Loucy (cell line): Measurements from ENCODE around the gene NSD1.
A peak's percentile ranks its signal among the peaks of the same experiment; 100 is the strongest.

Experiments
- H2AFZ ChIP-seq: fragments of 200-600 bp; sonication (generic); 2 replicates; pipeline ENCODE4 v1.6.0; 2016; ENCODE audit warnings: antibody characterized with exemption, mild to moderate bottlenecking, low read length, moderate library complexity
- H3F3A ChIP-seq: fragments of 200-600 bp; 2 replicates; pipeline ENCODE4 v1.6.0; 2016; ENCODE audit warnings: antibody characterized with exemption, low read depth, mild to moderate bottlenecking
- H3K27me3 ChIP-seq: fragments of 200-600 bp; sonication (generic); 2 replicates; pipeline ENCODE4 v1.6.1; 2014; ENCODE audit warnings: low read length, mild to moderate bottlenecking; ENCODE audit not compliant: insufficient read depth, poor library complexity, severe bottlenecking
- H3K36me3 ChIP-seq: fragments of 200-600 bp; sonication (generic); 2 replicates; pipeline ENCODE4 v1.6.1; 2016; ENCODE audit warnings: low read length; ENCODE audit not compliant: insufficient read depth
- H3K4me1 ChIP-seq: fragments of 200-600 bp; sonication (generic); 2 replicates; pipeline ENCODE4 v1.5.1; 2014; ENCODE audit warnings: low read length, mild to moderate bottlenecking; ENCODE audit not compliant: insufficient read depth, poor library complexity, severe bottlenecking
- H3K4me2 ChIP-seq: fragments of 200-600 bp; sonication (generic); 2 replicates; pipeline ENCODE4 v1.6.0; 2014; ENCODE audit warnings: antibody characterized with exemption, low read length, low read depth, mild to moderate bottlenecking; ENCODE audit not compliant: poor library complexity, severe bottlenecking
- H3K4me3 ChIP-seq: fragments of 200-600 bp; sonication (generic); 2 replicates; pipeline ENCODE4 v1.5.1; 2014; ENCODE audit warnings: low read length, mild to moderate bottlenecking, mixed read lengths; ENCODE audit not compliant: poor library complexity, severe bottlenecking
- H3K79me2 ChIP-seq: fragments of 200-600 bp; sonication (generic); 2 replicates; pipeline ENCODE4 v1.6.1; 2014; ENCODE audit warnings: low read length; ENCODE audit not compliant: insufficient read depth
- H3K9ac ChIP-seq: fragments of 200-600 bp; sonication (generic); 2 replicates; pipeline ENCODE4 v1.6.0; 2014; ENCODE audit warnings: mild to moderate bottlenecking, low read depth, low read length, moderate library complexity; ENCODE audit not compliant: poor library complexity, severe bottlenecking
- H3K9me2 ChIP-seq: fragments of 200-600 bp; sonication (generic); replicated peaks from 2 replicates; pipeline ENCODE4 v1.6.1; 2016; ENCODE audit warnings: low read depth, low read length, mixed read lengths
- H3K9me3 ChIP-seq: fragments of 200-600 bp; sonication (generic); 2 replicates; pipeline ENCODE4 v1.6.1; 2014; ENCODE audit warnings: mild to moderate bottlenecking, antibody characterized with exemption, low read length, low read depth; ENCODE audit not compliant: insufficient read depth
- H4K20me1 ChIP-seq: fragments of 200-600 bp; sonication (generic); 2 replicates; pipeline ENCODE4 v1.6.0; 2014; ENCODE audit warnings: antibody characterized with exemption, low read length, mild to moderate bottlenecking; ENCODE audit not compliant: insufficient read depth, poor library complexity, severe bottlenecking
- EZH2phosphoT487 ChIP-seq: fragments of 200-600 bp; IDR thresholded peaks from 2 replicates; pipeline ENCODE4 v1.6.1; 2018; ENCODE audit warnings: antibody characterized with exemption, mild to moderate bottlenecking, moderate library complexity, borderline replicate concordance
- TF ChIP-seq, protein P1 (sequence below): fragments of 200-600 bp; sonication (generic); conservative IDR thresholded peaks from 2 replicates; pipeline ENCODE4 v1.5.1; 2014; ENCODE audit warnings: mild to moderate bottlenecking, antibody characterized with exemption, low read length

Gene NSD1

DNA sequence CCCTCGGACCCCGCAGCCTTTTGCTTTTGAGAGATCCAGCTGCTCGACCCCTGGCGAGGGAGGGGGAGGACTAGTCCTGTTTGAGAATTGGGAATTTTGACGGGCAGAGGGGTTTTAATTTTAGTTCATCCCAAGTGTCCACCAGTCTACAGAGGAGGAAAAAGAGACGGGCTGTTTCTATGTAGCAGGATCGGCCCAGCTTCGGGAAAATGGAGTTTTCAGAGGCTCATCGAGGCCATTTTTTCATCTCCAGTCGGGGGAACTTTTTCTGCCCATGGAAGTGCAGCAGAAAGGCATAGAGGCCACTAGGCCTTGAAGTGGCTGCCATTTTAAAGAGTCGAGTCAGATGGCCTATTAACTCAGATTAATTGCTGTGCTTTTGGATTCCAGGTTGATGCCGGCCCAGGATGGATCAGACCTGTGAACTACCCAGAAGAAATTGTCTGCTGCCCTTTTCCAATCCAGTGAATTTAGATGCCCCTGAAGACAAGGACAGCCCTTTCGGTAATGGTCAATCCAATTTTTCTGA, 1.2 kb downstream of the NSD1 start:
- H3K9ac ChIP-seq: peak overlapping the region; percentile 96
- TF ChIP-seq, protein P1, sequence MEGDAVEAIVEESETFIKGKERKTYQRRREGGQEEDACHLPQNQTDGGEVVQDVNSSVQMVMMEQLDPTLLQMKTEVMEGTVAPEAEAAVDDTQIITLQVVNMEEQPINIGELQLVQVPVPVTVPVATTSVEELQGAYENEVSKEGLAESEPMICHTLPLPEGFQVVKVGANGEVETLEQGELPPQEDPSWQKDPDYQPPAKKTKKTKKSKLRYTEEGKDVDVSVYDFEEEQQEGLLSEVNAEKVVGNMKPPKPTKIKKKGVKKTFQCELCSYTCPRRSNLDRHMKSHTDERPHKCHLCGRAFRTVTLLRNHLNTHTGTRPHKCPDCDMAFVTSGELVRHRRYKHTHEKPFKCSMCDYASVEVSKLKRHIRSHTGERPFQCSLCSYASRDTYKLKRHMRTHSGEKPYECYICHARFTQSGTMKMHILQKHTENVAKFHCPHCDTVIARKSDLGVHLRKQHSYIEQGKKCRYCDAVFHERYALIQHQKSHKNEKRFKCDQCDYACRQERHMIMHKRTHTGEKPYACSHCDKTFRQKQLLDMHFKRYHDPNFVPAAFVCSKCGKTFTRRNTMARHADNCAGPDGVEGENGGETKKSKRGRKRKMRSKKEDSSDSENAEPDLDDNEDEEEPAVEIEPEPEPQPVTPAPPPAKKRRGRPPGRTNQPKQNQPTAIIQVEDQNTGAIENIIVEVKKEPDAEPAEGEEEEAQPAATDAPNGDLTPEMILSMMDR: no peak
- TF ChIP-seq EZH2phosphoT487: no peak
- peak overlapping the region; percentile 95 for H3K4me2 ChIP-seq
- peak overlapping the region; percentile 88 for H2AFZ ChIP-seq
- H3K79me2 ChIP-seq: peaks cover 51% of the 10 kb centered on the region
- H3K9me3 ChIP-seq: no peaks in the 10 kb centered on the region
- no peaks in the 10 kb centered on the region for H3K9me2 ChIP-seq
- H4K20me1 ChIP-seq: peaks cover 6% of the 10 kb centered on the region
- H3K36me3 ChIP-seq: no peaks in the 10 kb centered on the region
- no peaks in the 10 kb centered on the region for H3K27me3 ChIP-seq
- peaks cover 16% of the 10 kb centered on the region for H3K4me1 ChIP-seq
- no peaks in the 10 kb centered on the region for H3F3A ChIP-seq
- H3K4me3 ChIP-seq: peak overlapping the region; percentile 88

DNA sequence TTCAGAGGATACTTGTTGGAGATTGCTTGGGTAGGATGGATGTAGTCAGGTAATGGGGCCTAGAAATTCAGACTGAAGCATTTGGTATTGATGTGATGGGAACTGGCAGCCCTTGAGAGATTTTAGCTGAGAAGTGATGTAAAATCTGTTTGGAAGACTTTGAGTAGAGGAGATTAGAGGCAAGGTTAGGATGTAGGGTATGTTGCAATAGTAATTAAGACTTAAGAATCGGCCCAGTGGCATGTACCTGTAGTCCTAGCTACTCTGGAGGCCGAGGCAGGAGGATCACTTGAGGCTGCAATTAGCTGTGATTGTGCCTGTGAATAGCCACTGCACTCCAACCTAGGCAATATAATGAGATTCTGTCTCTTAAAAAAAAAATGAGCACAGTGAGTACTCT, 6.7 kb downstream of the NSD1 start:
- Histone ChIP-seq H3K9ac (no peak overlapping the region), H4K20me1 (peaks cover 6% of the 10 kb centered on the region), H3F3A (no peaks in the 10 kb centered on the region), H3K4me1 (peaks cover 13% of the 10 kb centered on the region), H3K4me2 (peak overlapping the region; percentile 10), H3K9me3 (no peaks in the 10 kb centered on the region), H3K36me3 (no peaks in the 10 kb centered on the region), H3K79me2 (peaks cover 72% of the 10 kb centered on the region), H3K9me2 (no peaks in the 10 kb centered on the region), H3K4me3 (no peak overlapping the region), H2AFZ (no peak overlapping the region), H3K27me3 (no peaks in the 10 kb centered on the region)
- TF ChIP-seq, protein P1: no peak
- no peak for TF ChIP-seq EZH2phosphoT487

DNA sequence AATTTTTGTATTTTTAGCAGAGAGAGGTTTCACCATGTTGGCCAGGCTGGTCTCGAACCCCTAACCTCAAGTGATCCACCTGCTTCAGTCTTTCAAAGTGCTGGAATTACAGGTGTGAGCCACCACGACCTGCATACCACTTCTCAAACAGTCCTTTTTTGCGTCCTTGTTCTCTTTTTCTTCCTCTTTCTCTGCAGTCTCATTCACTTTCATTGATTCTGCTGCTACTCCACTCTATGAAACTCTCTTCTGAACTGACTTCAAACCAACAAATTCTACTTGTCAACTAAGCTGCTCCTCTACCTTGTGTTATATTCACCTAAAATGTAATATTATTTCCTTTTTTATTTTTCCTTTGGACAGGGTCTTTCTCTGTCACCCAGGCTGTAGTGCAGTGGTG, 7.9 kb downstream of the NSD1 start:
- H4K20me1 ChIP-seq: peaks cover 6% of the 10 kb centered on the region
- peaks cover 8% of the 10 kb centered on the region for H3K4me1 ChIP-seq
- no peak overlapping the region for H2AFZ ChIP-seq
- H3K9me2 ChIP-seq: no peaks in the 10 kb centered on the region
- no peak for TF ChIP-seq EZH2phosphoT487
- TF ChIP-seq, protein P1: no peak
- H3K4me3 ChIP-seq: no peak overlapping the region
- no peaks in the 10 kb centered on the region for H3K9me3 ChIP-seq
- H3K79me2 ChIP-seq: peaks cover 60% of the 10 kb centered on the region
- no peaks in the 10 kb centered on the region for H3K27me3 ChIP-seq
- no peaks in the 10 kb centered on the region for H3F3A ChIP-seq
- H3K36me3 ChIP-seq: no peaks in the 10 kb centered on the region; the same call in 1 of the 2 replicates
- H3K4me2 ChIP-seq: no peak overlapping the region
- no peak overlapping the region for H3K9ac ChIP-seq
